Mucosa of rectum (tissue), 2 donors: ENCODE results near the gene GJB6.
A peak's percentile ranks its signal among the peaks of the same experiment; 100 is the strongest.
"Not testable (repeated sequence)": the region's sequence is repeated elsewhere in the genome, so short reads cannot be mapped to it uniquely, and the experiment has no call there.

ENCODE experiments used
- H3K27ac ChIP-seq, 2 donors: one replicate each; pipeline ENCODE4 v1.7.0; 2013; ENCODE audit warnings: inconsistent platforms in 2 of 2, low read depth in 2 of 2, low read length in 2 of 2
- H3K27me3 ChIP-seq, 2 donors: one replicate each; pipeline ENCODE4 v1.7.0; 2013; ENCODE audit warnings: low read length in 2 of 2; ENCODE audit not compliant: control insufficient read depth in 2 of 2, insufficient read depth in 2 of 2
- H3K36me3 ChIP-seq, 2 donors: one replicate each; pipeline ENCODE4 v1.7.0; 2013; ENCODE audit warnings: low read length in 2 of 2; ENCODE audit not compliant: control insufficient read depth in 2 of 2, insufficient read depth in 2 of 2
- H3K4me1 ChIP-seq, 2 donors: one replicate each; pipeline ENCODE4 v1.7.0; 2013; ENCODE audit warnings: low read length in 2 of 2, mild to moderate bottlenecking in 1 of 2; ENCODE audit not compliant: control insufficient read depth in 2 of 2, insufficient read depth in 2 of 2
- H3K4me3 ChIP-seq, 2 donors: one replicate each; pipeline ENCODE4 v1.7.0; 2013; ENCODE audit warnings: low read length in 2 of 2
- H3K9ac ChIP-seq, 2 donors: one replicate each; pipeline ENCODE4 v1.7.0; 2013; ENCODE audit warnings: low read length in 2 of 2, low read depth in 1 of 2, mild to moderate bottlenecking in 1 of 2
- H3K9me3 ChIP-seq, 2 donors: one replicate each; pipeline ENCODE4 v1.7.0; 2013; ENCODE audit warnings: low read length in 2 of 2; ENCODE audit not compliant: control insufficient read depth in 2 of 2
- donor health status: healthy.
- donor health status: Normal muscosa, but diverticular disease.

GJB6 gene

GRCh38 chr13:20231839-20232555, at the start of gene GJB6:
Gene GJB6 (minus strand): TSS chr13:20232319. CDS start chr13:20223480, 8,839 bp downstream.
- peak within 1 kb of the TSS; percentile 22 to 48 for H3K4me3 ChIP-seq
- H3K9me3 ChIP-seq, result no peaks in the 10 kb centered on the region
- peaks cover 17 to 20% of the 10 kb centered on the region in 2 donors for H3K27me3 ChIP-seq
- H3K4me1 ChIP-seq, result peaks cover 0 to 3% of the 10 kb centered on the region in 2 donors
- no peak within 1 kb of the TSS for H3K27ac ChIP-seq
- H3K9ac ChIP-seq, result no peak within 1 kb of the TSS
- no peaks in the 10 kb centered on the region for H3K36me3 ChIP-seq

GRCh38 chr13:20276901-20277300, 44.8 kb upstream of the GJB6 start:
- not testable (repeated sequence) for H3K36me3 ChIP-seq, H3K9ac ChIP-seq, H3K27ac ChIP-seq, H3K4me1 ChIP-seq, H3K4me3 ChIP-seq, H3K27me3 ChIP-seq, H3K9me3 ChIP-seq

DNA sequence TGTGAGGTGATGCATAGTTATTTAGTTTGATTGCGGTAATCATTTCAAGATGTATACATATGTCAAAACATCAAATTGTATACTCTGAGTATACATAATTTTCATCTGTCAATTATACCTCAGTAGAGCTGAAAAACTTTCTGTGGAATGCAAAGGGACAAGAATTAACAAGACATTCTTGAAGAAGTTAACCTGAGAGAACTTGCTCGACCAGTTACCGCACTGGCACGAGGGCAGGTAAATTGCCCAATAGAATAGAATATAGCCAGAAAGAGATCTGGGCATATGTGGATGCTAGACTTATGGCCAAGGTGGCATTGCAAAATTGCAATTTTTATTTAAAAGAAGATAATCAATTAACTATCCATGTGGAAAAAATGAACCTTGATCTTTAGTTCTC, 42.3 kb upstream of the GJB6 start:
- H3K4me1 ChIP-seq, result no peaks in the 10 kb centered on the region
- no peak overlapping the region for H3K4me3 ChIP-seq
- no peak overlapping the region for H3K27ac ChIP-seq
- H3K9ac ChIP-seq, result no peak overlapping the region
- no peaks in the 10 kb centered on the region for H3K27me3 ChIP-seq
- H3K9me3 ChIP-seq, result no peaks in the 10 kb centered on the region
- H3K36me3 ChIP-seq, result no peaks in the 10 kb centered on the region

- H3K4me3 ChIP-seq, result no peak overlapping the region
These were observed 40.6 kb upstream of the GJB6 start for GRCh38 chr13:20272588-20273171.

DNA sequence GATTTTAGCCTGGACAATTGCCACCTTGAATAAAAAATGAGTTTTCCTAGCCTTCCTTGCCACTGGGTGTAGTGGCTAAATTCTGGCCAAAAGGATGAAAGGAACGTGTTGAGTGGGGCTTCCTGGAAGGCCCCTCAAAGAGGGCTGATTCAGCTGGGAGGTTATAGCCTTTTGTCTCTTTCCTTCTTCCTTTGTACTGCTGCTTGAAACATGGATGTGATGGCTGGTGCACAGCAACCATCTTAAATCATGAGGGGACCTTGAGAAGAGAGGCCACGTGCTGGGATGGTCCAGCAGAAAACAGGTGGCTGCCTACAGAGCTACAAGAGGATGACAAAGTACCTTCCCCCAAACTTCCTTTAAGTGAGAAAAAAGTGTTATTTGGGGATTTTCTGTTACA, 40.0 kb upstream of the GJB6 start:
- Histone ChIP-seq H3K27me3 (no peaks in the 10 kb centered on the region), H3K4me1 (no peaks in the 10 kb centered on the region), H3K36me3 (no peaks in the 10 kb centered on the region), H3K9me3 (no peaks in the 10 kb centered on the region), H3K9ac (no peak overlapping the region), H3K27ac (no peak overlapping the region), H3K4me3 (no peak overlapping the region)

More at GRCh38 chr13:20272588-20273171, 40.6 kb upstream of the GJB6 start:
- H3K27me3 ChIP-seq, result no peaks in the 10 kb centered on the region
- no peak overlapping the region for H3K9ac ChIP-seq
- no peaks in the 10 kb centered on the region for H3K36me3 ChIP-seq
- no peak overlapping the region for H3K27ac ChIP-seq
- H3K4me1 ChIP-seq, result no peaks in the 10 kb centered on the region
- no peaks in the 10 kb centered on the region for H3K9me3 ChIP-seq

DNA sequence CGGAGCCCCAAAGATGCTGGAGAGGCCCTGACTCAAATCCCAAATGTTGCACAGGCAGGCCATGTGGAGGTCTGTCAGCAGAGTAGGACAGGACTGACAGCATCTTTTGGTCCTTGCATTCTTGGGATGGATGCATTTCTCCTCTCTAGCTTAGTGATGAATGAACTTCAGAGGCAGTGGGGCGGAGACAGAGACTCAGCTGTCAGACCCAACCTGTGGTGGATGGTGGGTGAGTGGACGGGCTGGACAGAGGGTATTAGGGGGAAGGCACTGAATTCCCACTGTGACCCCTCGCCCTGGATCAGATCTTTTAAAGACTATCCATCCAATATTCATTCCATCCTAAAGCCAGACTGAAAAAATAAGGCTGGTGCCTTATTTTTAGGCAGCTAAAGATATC, 39.3 kb upstream of the GJB6 start:
- H3K27me3 ChIP-seq, result no peaks in the 10 kb centered on the region
- no peak overlapping the region for H3K9ac ChIP-seq
- no peaks in the 10 kb centered on the region for H3K4me1 ChIP-seq
- no peak overlapping the region for H3K4me3 ChIP-seq
- H3K36me3 ChIP-seq, result no peaks in the 10 kb centered on the region
- no peak overlapping the region for H3K27ac ChIP-seq
- H3K9me3 ChIP-seq, result no peaks in the 10 kb centered on the region

GRCh38 chr13:20270163-20270865, 38.2 kb upstream of the GJB6 start:
- Histone ChIP-seq H3K9ac (no peak overlapping the region), H3K27ac (no peak overlapping the region), H3K4me1 (no peaks in the 10 kb centered on the region), H3K27me3 (no peaks in the 10 kb centered on the region), H3K9me3 (no peaks in the 10 kb centered on the region), H3K4me3 (no peak overlapping the region), H3K36me3 (no peaks in the 10 kb centered on the region)

GRCh38 chr13:20264271-20265018, 32.3 kb upstream of the GJB6 start:
- no peak overlapping the region for H3K4me3 ChIP-seq
- H3K36me3 ChIP-seq, result no peaks in the 10 kb centered on the region
- no peaks in the 10 kb centered on the region for H3K27me3 ChIP-seq
- no peak overlapping the region for H3K9ac ChIP-seq
- H3K27ac ChIP-seq, result no peak overlapping the region
- no peaks in the 10 kb centered on the region for H3K9me3 ChIP-seq
- H3K4me1 ChIP-seq, result no peaks in the 10 kb centered on the region

GRCh38 chr13:20263393-20264044, 31.4 kb upstream of the GJB6 start:
- Histone ChIP-seq H3K36me3 (no peaks in the 10 kb centered on the region), H3K9me3 (no peaks in the 10 kb centered on the region), H3K27ac (no peak overlapping the region), H3K4me3 (no peak overlapping the region), H3K27me3 (no peaks in the 10 kb centered on the region), H3K4me1 (no peaks in the 10 kb centered on the region), H3K9ac (no peak overlapping the region)
